Hematopoietic multipotent progenitor cell treated with erythropoietin and hydrocortisone succinate and interleukin-3 and kit ligand, for 17 days (in vitro differentiated cells): ENCODE data around the gene BAD.

ENCODE experiments used
- DNase-seq: peaks from one replicate; pipeline ENCODE4 v3.0.0-alpha.2; 2015; ENCODE audit warnings: low spot score

BAD gene

DNA sequence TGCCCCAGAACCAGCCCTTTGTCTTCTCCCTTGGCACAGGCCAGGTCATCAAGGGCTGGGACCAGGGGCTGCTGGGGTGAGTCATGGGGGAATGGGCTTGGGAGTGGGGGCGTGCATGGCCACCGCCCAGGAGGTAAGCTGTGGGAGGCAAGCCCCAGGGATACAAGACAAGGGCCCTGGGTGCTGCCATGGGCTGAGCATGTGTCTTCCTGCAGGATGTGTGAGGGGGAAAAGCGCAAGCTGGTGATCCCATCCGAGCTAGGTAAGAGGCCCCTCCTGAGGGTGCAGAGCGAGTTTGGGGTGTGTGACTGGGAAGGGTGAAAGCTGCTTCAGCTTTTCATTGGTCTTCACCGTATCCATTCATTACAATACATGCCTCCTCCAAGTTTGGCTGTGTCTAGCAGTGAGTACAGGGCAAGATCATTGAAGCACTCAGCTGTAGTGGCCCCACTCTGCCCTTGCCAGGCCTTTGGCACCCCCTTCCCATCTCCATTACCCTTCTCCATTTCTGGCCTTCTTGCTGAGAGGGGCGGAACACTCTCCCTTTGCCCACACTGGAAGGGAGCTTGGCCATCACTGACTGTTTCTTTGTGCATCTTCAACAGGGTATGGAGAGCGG, 41.1 kb downstream of the BAD start:
- DNase-seq, result no peak

DNA sequence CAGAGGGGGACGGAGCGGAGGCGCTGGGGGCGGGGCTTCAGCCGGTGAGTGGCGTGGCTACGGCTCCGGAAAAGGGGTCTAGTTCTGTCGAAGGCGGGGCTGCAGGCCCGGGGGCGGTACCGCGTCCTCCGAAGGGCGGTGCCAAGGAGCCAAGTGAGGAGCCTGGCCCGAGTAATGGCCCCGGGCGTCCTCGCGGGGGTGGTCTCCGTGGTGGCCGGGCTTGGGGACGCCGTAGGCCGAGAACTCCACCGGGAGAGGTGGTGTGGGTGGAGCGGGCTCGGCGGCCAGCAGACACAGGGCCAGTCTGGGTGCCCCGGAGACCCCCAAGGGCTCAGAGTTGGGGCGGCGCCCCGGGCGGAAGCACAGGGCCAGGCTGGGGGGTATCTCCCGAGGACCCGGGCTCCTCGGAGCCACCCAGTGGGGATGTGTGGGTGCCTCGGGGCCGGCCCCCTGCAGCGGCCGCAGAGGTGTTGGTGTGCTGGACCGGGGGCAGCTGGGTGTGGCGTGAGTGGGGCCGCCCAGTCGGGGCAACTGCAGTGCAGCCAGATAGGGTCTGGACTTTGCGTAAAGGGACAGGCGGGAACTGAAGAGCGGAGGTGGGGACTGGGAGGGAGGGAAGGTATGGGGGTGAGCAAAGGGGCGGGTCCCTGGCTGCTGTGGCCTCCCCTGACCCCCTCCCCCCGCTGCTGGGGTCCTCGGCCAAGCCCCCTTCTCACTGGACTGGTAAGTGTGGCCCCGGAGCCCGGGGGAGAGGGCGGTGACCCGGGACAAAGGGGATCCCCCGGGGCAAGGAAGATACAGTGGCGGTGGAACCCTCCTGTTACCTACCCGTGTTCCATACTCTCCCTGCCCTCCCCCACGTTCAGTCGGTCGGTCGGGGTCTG, 42.7 kb downstream of the BAD start:
- DNase-seq, result no peak

DNA sequence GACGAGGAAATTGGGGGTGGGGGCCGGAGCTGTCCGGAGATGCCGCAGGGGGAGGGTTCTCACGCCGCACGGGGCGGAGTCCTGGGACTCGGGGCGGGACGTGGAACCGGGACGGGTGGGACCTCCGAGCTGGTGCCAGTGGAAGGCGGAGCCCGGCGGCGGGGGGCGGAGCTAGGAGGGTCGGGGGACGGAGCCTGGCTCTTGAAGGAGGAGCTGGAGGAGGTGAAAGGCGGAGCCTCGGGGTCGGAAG, 43.3 kb downstream of the BAD start:
- DNase-seq, result peak; percentile 100

DNA sequence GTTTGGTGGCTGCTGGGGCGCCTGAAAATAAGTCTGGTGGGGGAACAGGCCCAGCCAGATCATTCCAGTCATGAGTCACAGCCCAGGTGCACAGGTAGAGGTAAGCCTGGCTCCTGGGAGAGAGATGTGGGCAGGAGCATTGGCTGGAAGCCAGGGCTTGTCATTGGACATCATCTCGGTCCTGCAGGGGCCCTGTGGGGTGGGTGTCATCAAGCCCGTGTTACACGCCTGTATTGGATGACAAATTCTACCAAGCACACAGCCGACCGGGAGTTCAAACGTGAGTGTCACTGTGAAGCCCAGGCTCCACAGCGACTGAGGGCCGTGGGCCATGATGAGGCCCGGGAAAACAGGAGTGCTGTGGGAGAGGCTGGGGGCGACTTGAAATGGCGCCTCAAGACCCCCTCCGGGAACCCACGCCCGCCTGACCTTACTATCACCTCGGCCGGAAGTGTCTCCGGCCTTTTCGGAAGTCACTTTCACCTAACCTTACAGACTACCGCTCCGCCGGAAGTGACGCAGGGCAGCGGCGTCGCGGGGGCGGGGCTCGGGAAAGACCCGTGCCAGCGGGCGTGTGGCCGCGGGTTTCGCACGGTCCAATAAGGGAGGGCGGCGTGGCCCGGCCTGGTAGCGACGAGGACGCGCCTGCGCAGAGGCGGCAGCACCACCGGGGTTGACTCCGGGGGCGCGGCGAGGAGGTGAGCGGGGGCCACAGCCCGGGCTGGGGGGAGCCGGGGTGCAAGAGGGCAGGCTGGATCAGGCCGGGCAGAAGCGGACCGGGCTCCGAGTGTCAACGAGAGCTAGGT, 43.8 kb downstream of the BAD start, which contains the start of gene FKBP2:
Gene FKBP2 (plus strand): TSS at position 661 of the 806 bp plus-strand sequence. CDS start 1,293 bp downstream, outside the sequence.
- peak; percentile 99 for DNase-seq

DNA sequence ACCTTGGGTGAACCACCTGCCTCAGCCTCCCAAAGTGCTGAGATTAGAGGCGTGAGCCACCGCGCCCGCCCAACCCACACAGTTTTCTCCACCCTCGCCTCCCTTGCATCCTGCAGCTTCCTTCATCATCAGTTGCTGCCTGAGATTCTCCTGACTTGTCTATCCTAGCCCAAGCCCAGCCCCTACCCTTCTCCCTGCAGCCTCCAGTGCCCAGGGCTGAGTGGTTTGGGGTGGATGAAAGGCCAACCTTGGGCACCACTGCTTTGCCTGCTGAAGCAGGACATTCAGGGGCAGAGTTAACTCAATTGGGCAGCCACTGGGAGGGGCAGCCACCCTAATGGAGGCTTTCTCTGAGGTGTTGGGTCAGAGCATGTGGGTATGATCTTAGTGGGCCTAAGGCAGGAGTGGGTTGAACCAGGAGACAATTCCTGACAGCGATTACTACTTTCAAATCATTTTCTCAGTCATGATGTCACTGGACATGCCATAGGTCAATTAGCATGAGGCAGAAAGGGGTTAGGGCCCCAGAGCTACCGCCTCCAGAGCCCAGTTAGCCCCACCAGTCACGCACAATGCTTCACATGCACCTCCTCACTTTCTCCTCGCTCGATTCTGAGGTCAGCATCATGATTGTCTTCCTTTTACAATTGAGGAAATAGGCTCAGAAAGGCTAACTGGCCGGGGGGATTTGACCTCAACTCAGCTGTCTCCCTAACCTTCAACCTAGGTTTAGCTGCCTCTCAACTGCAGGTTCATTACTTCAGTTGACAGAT, 44.6 kb downstream of the BAD start:
- DNase-seq, result no peak

DNA sequence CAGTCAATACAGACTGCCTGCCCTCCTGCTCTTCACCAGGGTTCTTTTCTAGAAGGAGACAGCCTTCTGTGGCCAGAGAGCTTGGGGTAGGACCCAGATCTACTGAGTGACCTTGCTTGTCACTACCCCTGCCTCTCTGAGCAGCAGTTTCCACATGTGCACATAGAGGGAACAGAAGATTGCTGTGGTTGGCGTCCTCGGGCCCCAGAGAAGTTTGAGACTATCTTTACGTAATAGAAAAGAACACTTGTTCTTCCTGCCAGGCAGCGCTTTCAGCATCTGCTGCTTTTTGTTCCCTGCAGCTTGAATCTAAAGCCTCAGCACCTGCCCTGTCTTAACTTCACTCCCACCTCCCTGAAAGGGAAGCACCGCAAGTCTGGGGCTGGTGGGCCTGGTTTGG, 45.5 kb downstream of the BAD start:
- DNase-seq, result no peak

DNA sequence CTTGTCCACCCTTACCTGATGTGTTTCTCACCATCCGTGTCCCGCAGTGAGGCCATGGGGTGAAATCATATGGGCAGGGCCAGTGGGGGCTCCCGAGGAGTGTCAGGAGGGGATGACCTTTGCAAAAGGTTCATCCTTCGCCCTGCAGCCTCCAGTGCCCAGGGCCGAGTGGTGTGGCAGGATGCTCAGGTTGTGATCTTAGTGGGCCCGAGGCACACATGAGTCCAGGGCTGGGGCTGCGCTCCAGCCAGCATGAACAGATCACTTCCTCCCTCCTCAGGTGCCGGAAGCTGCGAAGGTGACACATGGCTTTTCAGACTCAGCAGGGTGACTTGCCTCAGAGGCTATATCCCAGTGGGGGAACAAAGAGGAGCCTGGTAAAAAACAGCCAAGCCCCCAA, 46.4 kb downstream of the BAD start:
- DNase-seq, result no peak

DNA sequence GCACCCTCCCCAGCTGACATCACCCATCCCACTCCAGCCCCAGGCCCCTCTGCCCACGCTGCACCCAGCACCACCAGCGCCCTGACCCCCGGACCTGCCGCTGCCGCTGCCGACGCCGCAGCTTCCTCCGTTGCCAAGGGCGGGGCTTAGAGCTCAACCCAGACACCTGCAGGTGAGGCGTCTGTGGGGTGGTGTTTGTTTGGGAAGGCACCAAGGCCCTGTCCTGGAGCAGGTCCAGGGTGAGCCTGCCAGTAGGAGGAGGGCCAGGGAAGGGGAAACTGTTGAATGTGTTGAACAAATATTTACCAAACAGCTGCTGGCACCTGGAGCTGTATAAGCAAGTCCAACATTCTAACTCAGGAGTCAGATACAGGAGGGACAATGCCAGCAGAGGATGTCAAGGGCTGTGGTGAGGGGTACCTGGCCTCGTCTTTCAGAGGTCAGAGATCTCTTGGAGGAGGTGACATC, 46.9 kb downstream of the BAD start:
- no peak for DNase-seq

DNA sequence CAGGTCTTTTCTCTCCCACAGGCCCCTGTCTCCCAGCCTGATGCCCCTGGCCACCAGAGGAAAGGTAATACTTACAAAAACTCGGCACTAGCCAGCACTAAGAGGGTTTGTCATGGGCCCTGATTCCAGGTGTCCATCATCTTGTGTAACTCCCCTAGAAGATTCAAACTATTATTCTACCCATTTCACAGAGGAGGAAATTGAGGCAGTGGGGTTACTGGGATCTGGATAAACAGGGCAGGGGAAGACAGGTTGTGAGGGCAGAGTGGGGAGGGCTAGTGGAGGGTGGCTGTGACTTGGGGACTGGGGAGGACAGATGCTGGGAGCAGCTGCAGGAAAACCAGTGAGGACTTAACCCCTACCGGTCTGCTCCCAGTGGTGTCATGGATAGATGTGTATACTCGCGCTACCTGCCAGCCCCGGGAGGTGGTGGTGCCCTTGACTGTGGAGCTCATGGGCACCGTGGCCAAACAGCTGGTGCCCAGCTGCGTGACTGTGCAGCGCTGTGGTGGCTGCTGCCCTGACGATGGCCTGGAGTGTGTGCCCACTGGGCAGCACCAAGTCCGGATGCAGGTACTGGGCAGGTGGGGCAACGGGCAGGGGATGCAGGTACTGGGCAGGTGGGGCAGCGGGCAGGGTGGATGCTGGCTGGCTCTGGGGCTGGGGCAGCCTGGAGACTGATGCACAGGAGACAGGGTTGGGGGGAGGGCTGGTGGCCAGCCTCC, 48.9 kb downstream of the BAD start:
- DNase-seq, result no peak

DNA sequence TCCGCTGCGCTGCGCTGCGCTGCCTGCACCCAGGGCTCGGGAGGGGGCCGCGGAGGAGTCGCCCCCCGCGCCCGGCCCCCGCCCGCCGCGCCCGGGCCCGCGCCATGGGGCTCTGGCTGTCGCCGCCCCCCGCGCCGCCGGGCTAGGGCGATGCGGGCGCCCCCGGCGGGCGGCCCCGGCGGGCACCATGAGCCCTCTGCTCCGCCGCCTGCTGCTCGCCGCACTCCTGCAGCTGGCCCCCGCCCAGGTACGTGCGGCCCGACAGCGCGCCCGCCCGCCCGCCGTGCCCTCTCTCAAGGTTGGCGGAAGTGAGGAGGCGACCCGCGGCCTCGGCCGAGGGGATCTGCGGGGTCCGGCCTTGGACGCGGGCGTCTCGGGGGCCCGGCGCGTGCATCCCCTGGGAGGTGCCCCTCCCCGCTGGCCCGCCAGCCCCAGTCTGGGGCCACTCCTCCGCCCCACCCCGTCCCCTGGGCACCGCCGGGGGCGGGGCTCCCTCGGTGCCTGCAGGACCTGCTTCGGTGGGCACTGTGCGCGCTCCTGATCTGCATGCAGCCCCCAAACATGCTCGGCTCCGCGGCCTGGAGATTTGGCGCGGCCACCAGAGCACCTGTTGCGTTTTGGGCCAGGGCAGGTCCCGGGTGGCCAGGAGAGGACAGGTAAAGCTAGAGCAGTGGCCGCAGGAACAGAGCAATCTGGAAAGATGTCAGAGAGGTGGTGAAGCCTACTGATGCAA, 49.7 kb downstream of the BAD start:
- DNase-seq, result peak; percentile 51

DNA sequence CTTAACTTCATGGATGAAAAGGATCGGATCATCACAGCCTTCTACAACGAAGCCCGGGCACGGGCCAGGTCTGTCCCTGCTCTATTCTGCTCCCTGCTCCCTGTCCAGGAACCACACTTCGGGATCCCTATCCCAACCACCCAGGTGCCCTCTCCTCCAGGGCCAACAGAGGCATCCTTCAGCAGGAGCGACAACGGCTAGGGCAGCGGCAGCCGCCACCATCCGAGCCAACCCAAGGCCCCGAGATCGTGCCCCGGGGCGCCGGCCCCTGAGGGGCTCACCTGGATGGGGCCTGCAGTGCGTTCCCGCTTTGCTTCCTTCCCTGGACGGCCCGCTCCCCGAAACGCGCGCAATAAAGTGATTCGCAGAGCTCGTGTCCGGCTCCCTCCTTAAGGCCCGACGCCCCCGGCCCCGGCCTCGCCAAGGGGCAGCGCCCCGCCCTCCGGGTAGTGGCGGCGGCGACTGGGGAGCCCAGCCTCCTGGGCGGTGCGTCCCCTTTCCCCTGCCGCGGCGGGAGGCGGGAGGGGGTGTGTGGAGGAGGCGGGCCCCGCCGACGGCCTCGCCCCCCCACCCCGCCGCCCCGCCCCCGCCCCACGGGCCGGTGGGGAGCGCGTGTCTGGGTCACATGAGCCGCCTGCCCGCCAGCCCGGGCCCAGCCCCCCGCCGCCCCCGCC, 50.4 kb downstream of the BAD start, which contains the start of gene VEGFB:
Gene VEGFB (plus strand): TSS at position 672 of the 674 bp plus-strand sequence. CDS start 250 bp downstream, outside the sequence.
- peak; percentile 42 for DNase-seq

DNA sequence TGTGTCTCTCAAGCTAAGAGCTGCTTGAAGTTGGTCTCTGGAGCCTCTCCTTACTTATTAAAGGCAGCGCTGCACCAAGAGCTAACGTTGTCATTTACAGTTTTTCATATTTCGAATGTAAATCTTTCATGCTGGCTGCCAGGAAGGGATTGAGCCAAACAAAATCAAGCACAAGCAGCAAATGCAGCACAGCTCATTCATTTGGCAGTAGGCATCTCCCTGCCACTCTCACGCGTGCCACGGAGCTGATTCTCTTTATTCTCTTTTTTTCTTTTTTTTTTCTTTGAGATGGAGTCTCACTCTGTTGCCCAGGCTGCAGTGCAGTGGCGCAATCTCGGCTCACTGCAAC, 51.5 kb downstream of the BAD start:
- no peak for DNase-seq

DNA sequence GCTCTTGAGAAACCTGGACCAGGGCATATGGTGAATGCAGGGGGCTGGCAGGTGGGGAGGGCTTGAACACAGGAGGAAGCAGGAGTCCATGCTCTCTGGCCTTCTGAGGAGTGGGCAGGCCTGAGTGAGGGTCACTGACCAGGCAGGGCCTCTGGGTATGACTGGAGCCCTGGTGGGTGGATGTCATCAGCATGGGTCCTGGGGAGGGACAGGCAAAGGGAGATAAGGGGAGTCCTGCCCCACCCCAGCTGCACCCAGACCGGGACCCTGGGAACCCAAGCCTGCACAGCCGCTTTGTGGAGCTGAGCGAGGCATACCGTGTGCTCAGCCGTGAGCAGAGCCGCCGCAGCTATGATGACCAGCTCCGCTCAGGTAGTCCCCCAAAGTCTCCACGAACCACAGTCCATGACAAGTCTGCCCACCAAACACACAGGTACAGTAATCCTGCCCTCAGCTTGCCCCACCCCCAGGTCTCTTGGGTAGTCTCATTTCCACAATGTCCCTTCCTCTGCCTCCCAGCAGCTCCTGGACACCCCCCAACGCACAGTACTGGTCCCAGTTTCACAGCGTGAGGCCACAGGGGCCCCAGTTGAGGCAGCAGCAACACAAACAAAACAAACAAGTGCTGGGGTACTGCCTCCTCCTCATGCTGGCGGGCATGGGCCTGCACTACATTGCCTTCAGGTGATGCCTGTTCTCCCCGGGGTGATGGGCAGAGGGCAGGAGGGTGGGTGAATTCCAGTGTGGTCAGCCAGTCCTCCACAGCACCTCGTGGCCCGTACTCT, 52.1 kb downstream of the BAD start:
- DNase-seq, result no peak

DNA sequence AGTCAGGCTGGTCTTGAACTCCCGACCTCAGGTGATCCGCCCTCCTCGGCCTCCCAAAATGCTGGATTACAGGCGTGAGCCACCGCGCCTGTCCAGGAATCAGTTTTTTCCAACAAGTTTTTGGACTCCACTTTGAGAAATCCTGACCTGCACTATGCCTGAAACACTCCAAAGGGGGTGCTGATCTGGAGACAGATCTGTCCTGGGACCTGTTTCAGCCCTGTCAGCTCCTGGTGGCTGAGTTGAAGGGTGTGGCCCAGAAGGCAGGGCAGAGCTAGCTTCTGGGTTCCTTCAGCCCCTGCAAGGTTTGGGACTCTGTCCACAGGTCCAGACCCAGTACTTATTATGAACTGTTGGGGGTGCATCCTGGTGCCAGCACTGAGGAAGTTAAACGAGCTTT, 52.9 kb downstream of the BAD start:
- DNase-seq, result no peak

DNA sequence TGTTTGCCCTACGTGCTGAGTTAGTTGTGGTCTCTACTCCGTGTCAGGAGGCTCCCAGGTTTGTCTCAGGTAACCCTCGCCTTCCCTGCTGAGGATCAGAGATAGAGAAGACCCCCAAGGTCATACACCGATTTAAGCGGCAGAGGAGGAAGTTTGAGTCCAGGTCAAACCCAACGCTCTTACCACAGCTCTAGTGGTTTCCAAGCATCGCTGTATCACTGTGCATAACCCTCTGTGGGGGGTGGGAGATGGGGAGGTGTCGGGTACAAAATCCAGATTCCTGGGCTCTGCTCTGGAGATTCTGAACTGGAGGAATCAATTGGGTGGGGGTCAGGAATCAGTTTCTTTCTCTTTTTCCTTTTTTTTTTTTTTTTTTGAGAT, 53.5 kb downstream of the BAD start:
- DNase-seq, result no peak

DNA sequence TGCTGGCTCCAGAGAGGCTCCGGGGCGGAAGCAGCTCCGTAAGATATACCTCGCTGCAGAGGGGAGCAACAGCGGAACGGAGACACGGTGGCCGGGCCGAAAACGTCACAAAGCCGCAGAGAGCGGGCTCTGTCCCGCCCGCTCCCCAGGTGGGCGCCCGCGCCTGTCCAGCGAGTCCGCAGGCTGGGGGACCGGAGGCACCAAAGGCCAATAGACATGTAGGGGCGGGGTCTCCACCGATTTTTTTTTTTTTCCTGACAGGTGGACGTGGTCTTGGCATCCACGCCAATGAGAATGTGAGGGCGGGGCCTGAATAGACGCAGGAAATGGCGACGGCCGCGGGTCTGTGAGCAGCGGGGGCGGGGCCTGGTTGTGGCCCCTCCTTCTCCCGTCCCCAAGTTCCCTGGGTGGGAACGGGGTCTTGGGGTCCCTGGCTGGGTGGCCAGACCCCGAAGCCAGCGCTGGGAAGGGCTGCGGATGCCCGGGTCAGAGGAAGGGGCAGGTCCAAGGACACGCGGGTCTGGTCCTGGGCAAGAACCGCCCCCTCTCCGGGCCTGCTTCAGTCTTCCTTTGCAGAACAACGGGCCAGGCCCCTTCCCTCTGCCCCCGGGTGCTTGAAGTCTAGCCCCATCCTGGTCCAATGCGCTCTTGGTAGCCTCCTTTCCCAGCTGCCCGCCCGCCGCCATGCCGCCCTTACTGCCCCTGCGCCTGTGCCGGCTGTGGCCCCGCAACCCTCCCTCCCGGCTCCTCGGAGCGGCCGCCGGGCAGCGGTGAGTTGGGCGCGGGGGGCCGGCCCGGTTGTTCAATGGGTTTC, 54.1 kb downstream of the BAD start, which contains the start of gene DNAJC4:
Gene DNAJC4 (plus strand): TSS at position 378 of the 814 bp plus-strand sequence. CDS start 307 bp downstream, at position 685.
- peak; percentile 90 for DNase-seq

DNA sequence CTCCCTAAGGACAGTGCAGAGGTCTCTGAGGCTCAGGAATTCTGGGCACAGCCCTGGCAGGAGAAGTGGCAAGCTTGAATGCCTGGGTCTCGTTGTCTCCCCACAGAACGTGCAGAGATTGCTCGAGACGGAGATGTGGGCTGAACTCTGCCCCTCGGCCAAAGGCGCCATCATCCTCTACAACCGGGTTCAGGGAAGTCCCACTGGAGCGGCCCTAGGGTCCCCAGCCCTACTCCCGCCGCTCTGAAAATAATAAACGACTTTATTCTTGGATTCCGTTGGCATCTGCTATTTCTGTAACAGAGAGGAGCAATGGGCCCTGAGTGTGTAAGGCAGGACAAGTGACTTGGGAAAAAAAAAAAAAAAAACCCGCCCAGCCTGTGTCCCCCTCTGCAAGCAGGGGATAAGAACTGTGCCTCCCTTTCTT, 54.7 kb downstream of the BAD start:
- no peak for DNase-seq

DNA sequence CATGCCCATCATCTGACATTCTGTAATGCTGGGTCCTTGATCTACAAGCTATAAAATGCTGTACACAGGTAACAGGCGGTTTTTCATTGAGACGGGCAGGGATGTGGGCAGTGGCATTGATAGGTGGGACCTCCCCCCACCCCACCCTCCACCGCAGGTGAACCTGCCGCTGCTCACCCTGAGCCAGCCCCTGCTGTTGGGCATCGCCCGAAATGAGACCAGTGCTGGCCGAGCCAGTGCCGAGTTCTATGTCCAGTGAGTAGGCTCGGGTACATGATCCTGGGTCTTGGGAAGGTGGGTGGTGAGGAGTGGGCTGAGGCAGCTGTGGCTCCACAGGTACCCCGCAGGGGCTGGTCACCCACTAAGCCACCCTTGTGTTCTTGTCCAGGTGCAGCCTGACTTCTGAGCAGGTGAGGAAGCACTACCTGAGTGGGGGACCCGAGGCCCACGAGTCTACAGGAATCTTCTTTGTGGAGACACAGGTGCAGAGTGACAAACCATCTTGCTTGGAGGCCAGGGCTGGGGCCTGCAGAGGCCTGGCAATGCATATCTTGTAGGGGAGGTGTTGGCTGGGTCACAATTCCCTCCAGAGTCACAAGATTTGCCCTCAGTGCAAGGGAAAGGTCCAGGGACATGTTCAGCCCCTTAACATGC, 55.2 kb downstream of the BAD start:
- no peak for DNase-seq
